Thoracic aorta (tissue), 2 donors: ENCODE data around the gene DCDC2C. TPM values are rescaled to one million over a fixed set of nuclear protein-coding genes. Genes with fewer than 3 reads are reported as not detected.

Experiments used
- ATAC-seq: fragments of 150-250 bp; one replicate; pipeline ENCODE4 v1.8.0; 2017; ENCODE audit warnings: low read depth; ENCODE audit not compliant: insufficient number of reproducible peaks, low FRiP score
- DNase-seq: peaks from one replicate; pipeline ENCODE4 v3.0.0-alpha.2; 2020; ENCODE audit warnings: low spot score
- H3K27ac ChIP-seq, 2 donors: fragments of 200-600 bp; sonication (generic); 1 replicate in 1 of 2; 2 replicates in 1 of 2; pipeline ENCODE4 v1.5.1; 2016; ENCODE audit warnings: mild to moderate bottlenecking in 2 of 2, moderate library complexity in 2 of 2
- H3K27me3 ChIP-seq: fragments of 200-600 bp; sonication (generic); replicated peaks from 2 replicates; pipeline ENCODE4 v1.6.0; 2016; ENCODE audit warnings: mild to moderate bottlenecking; ENCODE audit not compliant: insufficient read depth
- H3K36me3 ChIP-seq: fragments of 200-600 bp; sonication (generic); one replicate; pipeline ENCODE4 v1.5.1; 2016
- H3K4me1 ChIP-seq, 2 donors: fragments of 200-600 bp; sonication (generic); 1 replicate in 1 of 2; 2 replicates in 1 of 2; pipeline versions ENCODE4 v1.5.1 to v1.6.0; 2016; ENCODE audit warnings: low read depth in 2 of 2, mild to moderate bottlenecking in 1 of 2; ENCODE audit not compliant: control insufficient read depth in 1 of 2
- H3K4me3 ChIP-seq: fragments of 200-600 bp; sonication (generic); 2 replicates; pipeline ENCODE4 v1.5.1; 2016; ENCODE audit warnings: mild to moderate bottlenecking
- H3K9me3 ChIP-seq: fragments of 200-600 bp; sonication (generic); 2 replicates; pipeline ENCODE4 v1.5.1; 2016
- CTCF ChIP-seq: fragments of 200-600 bp; sonication (generic); IDR thresholded peaks from one replicate; pipeline ENCODE4 v1.5.1; 2019; ENCODE audit warnings: antibody characterized with exemption
- total RNA-seq, 2 donors: library from RNA; depleted of rRNA; stranded (reverse); fragments of >200 nt; gene quantifications; one replicate each; pipeline versions ENCODE4 v1.1.0 to v1.2.3, GENCODE V29; 2016

The DCDC2C gene
- total RNA-seq, 2 donors from 2014 or later: 6.6 to 13.1 TPM

- no peak for DNase-seq
Observed at GRCh38 chr2:3876221-3876620, 172.8 kb downstream of the DCDC2C start.

GRCh38 chr2:3876685-3877084 lies 173.3 kb downstream of the DCDC2C start:
- Histone ChIP-seq H3K4me3 (no peak overlapping the region), H3K27me3 (no peaks in the 10 kb centered on the region), H3K9me3 (no peaks in the 10 kb centered on the region), H3K4me1 (no peaks in the 10 kb centered on the region), H3K27ac (no peak overlapping the region), H3K36me3 (no peaks in the 10 kb centered on the region)
- DNase-seq (no peak), ATAC-seq (no peak)
- no peak for TF ChIP-seq CTCF

More at GRCh38 chr2:3876221-3876620, 172.8 kb downstream of the DCDC2C start:
- no peak overlapping the region for H3K4me3 ChIP-seq
- H3K4me1 ChIP-seq: no peaks in the 10 kb centered on the region
- ATAC-seq: no peak
- TF ChIP-seq CTCF: no peak
- no peaks in the 10 kb centered on the region for H3K36me3 ChIP-seq
- H3K27ac ChIP-seq: no peak overlapping the region
- H3K9me3 ChIP-seq: no peaks in the 10 kb centered on the region
- H3K27me3 ChIP-seq: no peaks in the 10 kb centered on the region

GRCh38 chr2:3885629-3886628 lies 182.6 kb downstream of the DCDC2C start:
- ATAC-seq: no peak
- Histone ChIP-seq H3K9me3 (no peaks in the 10 kb centered on the region), H3K4me3 (no peak overlapping the region), H3K36me3 (no peaks in the 10 kb centered on the region), H3K27ac (no peak overlapping the region), H3K4me1 (no peaks in the 10 kb centered on the region), H3K27me3 (no peaks in the 10 kb centered on the region)
- no peak for DNase-seq
- no peak for TF ChIP-seq CTCF

- Histone ChIP-seq H3K27me3 (no peaks in the 10 kb centered on the region), H3K4me3 (no peak overlapping the region), H3K27ac (no peak overlapping the region), H3K36me3 (no peaks in the 10 kb centered on the region), H3K9me3 (no peaks in the 10 kb centered on the region), H3K4me1 (no peaks in the 10 kb centered on the region)
- DNase-seq (no peak), ATAC-seq (no peak)
- TF ChIP-seq CTCF: no peak
Observed at GRCh38 chr2:3895021-3895420, 191.6 kb downstream of the DCDC2C start.

Other genes starting within 250 kb of the DCDC2C start
- 100 to 1,000 TPM; 120 to 126 TPM for gene ADI1, start 184.0 kb upstream of the DCDC2C start, total RNA-seq
- gene RNASEH1, start 145.2 kb upstream of the DCDC2C start, total RNA-seq: 10 to 100 TPM; 15.0 to 26.2 TPM
- gene RPS7, start 128.3 kb upstream of the DCDC2C start, total RNA-seq: 1,000 to 10,000 TPM; 1,181 to 1,621 TPM
- gene COLEC11, start 108.5 kb upstream of the DCDC2C start, total RNA-seq: 10 to 100 TPM in 1 of 2 donors, 1 to 10 TPM in 1; 9.4 to 22.5 TPM
- 1 to 10 TPM in 1 of 2 donors, not detected in 1; 1.1 TPM for gene ALLC, start 45.4 kb upstream of the DCDC2C start, total RNA-seq